Ureter (tissue), 1 donor: ENCODE results near the gene FABP2. TPM values are rescaled to one million over a fixed set of nuclear protein-coding genes. Genes with fewer than 3 reads are reported as not detected.
"Not testable (repeated sequence)": the region's sequence is repeated elsewhere in the genome, so short reads cannot be mapped to it uniquely, and the experiment has no call there.

Experiments used
- DNase-seq: peaks from one replicate; pipeline ENCODE4 v3.0.0-alpha.2; 2020; ENCODE audit warnings: low spot score
- total RNA-seq: library from RNA; stranded (reverse); gene quantifications from one replicate; pipeline ENCODE4 v1.2.4, GENCODE V29; 2023
- donor health status: DM: yes; HTN: yes; CAD: no.

FABP2 gene
- total RNA-seq, 1 donor from 2014 or later = not detected

GRCh38 chr4:119310826-119311225 is 11.1 kb downstream of the FABP2 start:
- no peak for DNase-seq

- no peak for DNase-seq
Measured at GRCh38 chr4:119307606-119308005, 14.3 kb downstream of the FABP2 start.

DNA sequence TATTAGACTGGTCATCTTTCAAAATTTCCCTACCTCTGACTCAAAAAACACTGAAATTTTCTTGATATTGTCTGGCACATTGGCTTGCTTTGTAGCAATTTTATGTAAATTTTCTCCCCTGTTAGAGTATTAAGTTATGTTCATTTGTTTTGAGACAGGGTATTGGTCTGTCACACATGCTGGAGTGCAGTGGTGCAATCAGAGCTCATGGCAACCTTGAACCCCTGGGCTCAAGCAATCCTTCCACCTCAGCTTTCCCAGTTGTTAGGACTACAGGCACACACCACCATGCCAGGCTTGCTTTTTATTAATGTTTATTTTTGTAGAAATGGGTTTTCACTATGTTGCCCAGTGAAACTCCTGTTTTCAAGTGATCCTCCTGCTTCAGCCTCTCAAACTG is 17.5 kb downstream of the FABP2 start:
- DNase-seq = no peak

DNA sequence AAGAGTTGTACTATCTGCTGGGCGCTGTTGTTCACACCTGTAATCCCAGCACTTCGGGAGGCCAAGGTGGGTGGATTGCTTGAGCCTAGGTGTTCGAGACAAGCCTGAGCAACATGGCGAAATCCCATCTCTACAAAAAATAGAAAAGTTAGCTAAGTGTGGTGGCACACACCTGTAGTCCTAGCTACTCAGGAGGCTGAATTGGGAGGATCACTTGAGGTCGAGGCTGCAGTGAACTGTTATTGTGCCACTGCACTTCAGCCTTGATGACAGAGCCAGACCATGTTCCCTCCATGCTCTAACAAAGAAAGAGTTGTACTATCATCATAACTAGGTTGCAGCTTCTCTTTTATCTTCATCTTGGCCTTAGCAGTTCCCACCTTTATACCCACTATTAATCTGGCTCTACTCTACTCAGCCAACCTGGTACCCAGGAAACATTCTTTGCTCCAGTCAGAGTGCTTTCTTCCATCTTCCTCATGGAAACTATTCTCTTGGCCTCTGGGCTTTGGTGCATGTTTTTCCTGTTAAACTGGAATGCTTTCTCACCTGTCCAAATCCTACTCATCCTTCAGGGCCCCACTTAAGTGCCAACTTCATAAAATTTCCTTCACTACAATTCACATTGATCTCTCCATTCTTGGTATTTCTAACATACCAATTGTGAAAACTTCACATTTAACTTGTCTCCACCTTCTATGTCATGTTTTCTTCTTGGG is 18.2 kb downstream of the FABP2 start:
- no peak for DNase-seq

DNA sequence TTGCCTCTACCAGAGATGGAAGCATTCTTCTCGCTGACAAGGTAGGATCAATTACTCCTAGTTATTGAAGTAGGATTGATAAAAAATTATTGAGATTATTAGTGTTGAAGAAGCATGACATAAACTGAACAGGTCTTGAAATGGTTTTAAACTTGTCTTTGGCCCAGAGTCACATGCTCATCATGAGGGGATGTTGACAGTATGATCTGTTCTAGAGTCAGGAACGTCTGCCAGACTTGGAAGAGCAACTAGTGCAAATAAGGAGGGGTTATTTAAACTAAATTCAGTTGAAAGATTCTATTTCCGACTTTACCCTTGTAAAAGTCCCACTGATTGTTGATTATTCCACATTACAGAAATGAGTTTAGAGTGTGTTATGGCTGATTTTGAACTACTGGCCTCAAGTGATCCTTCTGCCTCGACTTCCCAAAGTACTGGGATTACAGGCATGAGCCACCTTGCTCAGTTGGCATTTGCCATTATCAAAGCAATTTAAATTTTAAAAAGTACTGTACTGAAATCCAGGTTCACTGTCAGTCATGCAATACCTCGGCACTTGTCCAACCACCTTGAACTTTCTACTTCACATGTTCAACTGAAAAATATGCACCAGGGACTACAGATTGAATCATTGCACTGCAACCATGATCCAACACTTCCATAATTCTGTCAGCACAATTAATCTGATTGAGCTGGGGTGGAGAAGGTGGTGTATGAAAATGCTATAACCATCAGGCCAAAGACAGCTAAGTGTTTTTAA is 19.7 kb downstream of the FABP2 start:
- no peak for DNase-seq

- peak; percentile 98 for DNase-seq
Measured at GRCh38 chr4:119300101-119300978, 21.6 kb downstream of the FABP2 start.

DNA sequence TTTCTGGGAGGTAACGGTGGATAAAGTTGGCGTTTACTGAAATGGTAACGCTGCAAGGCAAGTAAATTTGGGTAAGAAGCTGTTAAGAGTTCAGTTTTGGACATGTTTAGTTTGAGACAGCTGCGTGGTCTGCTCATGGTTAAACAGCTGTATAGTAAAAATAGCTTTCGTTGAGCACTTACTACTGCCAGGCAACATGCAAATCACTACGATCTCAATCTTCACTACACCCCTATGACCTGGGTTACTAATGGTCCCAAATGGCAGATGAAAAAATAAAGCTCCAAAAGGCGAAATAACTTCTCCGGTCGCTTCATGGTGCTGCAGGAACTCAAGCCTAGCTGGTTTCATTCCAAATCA is 22.2 kb downstream of the FABP2 start:
- no peak for DNase-seq

DNA sequence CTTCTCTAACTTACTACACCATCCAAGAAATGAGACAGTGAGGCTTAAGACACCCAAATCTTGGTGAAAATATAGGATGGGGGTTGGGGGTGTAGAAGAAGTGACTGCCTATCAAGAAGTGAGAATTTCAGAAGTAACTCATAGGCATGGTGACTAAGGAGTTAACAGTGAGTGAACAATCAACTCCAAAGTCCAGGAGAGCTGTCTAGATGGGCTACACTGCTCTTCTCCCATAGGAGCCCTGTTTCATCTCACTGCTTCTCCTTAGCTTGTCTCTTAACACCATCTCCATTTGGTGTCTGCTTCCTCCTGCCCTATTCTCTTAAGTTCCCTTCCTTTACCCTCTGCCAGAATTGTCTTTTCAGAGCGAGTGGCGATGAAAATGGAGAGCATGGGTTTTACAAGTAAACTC is 22.7 kb downstream of the FABP2 start:
- DNase-seq = no peak

DNA sequence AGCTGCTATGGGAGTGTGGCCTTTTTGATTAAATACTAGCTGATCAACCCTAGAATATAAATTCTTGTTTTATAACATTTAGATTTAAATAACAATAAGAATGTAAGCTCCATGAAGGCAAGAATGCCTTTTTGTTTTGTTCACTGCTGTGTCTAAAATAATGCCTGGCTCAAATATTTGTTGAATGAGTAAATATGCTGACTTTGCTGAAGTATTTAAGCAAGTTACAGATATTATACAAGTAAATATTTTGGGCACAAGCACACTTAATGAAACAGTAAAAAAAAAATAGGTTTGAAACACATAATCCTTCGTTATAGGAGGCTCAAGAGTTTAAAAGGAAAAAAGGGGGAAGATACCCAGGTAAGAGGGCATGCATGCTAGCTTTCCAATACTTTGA is 24.1 kb downstream of the FABP2 start:
- no peak for DNase-seq

- no peak for DNase-seq
Measured at GRCh38 chr4:119296356-119296755, 25.6 kb downstream of the FABP2 start.

GRCh38 chr4:119290598-119290997 is 31.3 kb downstream of the FABP2 start:
- DNase-seq = no peak

DNA sequence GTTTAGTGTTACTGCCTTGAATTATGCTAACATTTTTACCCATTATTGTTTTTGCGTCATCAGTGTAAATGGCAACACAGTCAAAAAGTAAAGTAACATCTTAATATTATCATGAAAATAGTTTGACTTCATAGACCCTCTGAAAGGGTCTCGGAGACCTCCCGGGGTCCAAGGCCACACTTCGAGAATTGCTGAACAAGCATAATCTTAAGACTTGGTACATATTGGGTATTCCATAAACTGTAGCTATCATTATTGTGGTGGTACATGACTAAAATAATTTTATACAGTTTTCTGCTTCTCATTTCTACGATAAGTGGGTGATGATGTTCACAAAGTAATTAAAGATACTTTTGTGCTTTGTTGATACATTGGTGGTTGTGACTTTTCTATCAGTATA is 32.6 kb downstream of the FABP2 start:
- no peak for DNase-seq

- no peak for DNase-seq
Measured at GRCh38 chr4:119286377-119287002, 35.4 kb downstream of the FABP2 start.

DNA sequence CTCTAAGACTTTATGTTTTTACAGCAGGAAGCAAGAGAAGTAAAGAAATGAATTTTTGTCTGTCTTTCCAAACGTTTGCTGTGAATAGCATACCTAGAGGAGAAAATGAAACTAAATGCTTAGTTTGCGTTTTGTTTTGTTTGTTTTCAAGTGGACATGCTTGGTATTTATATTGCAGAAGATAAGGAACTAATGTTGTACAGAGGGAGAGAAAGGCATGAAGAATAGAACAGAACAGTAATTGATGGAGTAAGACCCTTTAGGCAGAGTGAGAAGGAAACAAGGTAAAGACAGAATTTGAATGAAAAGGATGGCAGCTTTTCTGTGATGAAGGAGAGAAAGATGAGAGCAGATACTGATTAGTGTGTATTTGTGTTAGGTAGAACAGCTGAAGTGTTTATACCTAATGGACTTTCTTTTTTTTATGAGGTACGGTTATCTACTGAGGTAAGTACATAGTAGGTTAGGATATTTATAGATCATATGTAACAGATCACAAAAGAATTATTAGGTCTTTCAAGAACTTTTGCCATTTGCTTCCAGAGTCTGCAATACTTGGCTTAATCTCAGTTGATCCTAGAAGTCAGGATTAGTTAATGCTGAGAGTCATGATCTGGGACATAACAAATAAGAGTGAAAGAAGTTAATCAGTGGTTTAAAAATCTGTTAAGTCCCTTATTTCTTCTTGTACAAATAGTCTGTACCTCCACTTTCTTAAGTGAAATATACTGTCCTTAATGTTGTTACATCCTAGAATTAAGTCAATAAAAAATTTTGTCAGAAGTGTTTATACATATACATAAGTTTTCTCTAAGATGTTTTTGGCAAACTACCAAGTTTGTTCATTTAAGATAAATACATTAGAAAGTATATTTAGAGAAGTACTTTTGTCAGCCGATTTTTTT is 36.8 kb downstream of the FABP2 start:
- DNase-seq = no peak

DNA sequence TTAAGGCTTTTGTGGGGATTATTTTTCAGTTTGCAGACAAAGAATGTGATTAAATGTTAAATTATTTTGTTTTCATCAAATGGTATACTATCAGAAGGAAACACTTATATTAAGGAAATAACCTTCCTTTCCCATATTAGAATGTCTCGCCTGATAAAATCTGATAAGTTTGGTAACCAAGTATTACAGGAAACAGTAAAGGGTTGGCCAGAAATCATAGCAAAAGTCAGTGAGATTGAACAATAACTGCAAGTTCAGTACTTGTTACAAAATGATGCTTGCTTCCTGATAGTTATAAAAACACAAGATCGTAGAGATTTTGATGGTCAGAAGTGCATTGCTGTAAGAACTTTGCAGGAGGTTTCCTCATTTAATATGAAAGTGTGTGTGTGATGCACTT is 40.5 kb downstream of the FABP2 start:
- no peak for DNase-seq

- DNase-seq = not testable (repeated sequence)
Measured at GRCh38 chr4:119279945-119280344, 42.0 kb downstream of the FABP2 start.

DNA sequence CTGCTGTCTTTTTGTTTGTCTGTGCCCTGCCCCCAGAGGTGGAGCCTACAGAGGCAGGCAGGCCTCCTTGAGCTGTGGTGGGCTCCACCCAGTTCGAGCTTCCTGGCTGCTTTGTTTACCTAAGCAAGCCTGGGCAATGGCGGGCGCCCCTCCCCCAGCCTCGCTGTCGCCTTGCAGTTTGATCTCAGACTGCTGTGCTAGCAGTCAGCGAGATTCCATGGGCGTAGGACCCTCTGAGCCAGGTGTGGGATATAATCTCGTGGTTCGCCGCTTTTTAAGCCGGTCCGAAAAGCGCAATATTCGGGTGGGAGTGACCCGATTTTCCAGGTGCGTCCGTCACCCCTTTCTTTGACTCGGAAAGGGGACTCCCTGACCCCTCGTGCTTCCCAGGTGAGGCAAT is 42.4 kb downstream of the FABP2 start:
- DNase-seq = not testable (repeated sequence)

DNA sequence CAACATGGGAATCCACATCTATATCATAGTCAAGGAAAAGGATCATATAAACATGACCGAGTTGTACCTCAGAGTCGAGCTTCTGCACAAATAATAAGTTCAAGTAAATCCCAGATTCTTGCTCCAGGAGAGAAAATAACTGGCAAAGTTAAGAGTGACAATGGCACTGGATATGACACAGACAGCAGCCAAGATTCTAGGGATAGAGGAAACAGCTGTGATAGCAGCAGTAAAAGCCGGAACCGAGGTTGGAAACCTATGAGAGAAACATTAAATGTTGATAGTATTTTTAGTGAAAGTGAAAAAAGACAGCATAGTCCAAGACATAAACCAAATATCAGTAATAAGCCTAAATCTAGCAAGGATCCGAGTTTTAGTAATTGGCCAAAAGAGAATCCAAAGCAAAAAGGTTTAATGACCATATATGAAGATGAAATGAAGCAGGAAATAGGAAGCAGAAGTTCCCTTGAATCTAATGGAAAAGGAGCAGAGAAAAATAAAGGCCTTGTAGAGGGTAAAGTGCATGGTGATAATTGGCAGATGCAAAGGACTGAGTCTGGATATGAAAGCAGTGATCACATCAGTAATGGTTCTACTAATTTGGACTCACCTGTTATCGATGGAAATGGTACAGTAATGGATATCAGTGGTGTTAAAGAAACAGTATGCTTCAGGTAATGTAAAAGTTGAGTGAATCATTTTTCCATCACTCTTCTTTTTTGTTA is 50.4 kb downstream of the FABP2 start:
- no peak for DNase-seq

DNA sequence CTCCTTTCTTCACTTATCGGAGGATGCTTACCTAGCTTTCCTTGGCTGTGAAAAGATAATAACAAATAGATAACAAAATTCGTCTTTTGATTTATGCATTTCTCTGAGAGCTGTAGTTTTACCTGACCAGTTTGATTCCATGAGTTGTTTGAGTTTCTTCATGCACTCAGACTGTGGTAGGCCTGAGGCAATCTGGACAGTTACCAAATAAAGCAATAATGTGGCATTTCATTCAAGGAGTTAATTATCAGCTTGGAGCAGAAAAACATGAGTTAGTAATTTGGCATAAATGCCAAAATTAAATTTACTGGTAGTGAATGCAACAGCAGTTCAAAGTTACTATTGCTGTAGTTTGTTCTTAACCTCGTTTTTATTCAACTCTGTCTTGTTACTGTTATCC is 53.5 kb downstream of the FABP2 start:
- no peak for DNase-seq
